ENCODE measurements around the gene HSF4. TPM values are rescaled to one million over a fixed set of nuclear protein-coding genes. Genes with fewer than 3 reads are reported as not detected.

Gene HSF4
- total and polyA plus RNA-seq, 7 experiments from 2014 or later: 9.9 to 150 (median 15.5) TPM; not detected in 2

- Histone ChIP-seq H3K4me3 (ENCODE audit: low read length) (peak overlapping the region; percentile 61), H3K4me1 (ENCODE audit: control insufficient read depth in 2 of 2, insufficient read depth in 2 of 2, low read length in 2 of 2) (peaks cover 24 to 29% of the 10 kb centered on the region in 2 donors)
- H3K4me1 Mint-ChIP-seq: peaks cover 10 to 73% (median 30%) of the 10 kb centered on the region in 7 donors
These were observed 8.8 kb downstream of the HSF4 start for GRCh38 chr16:67173323-67173722.

GRCh38 chr16:67173808-67174705 lies 9.5 kb downstream of the HSF4 start:
- CTCF ChIA-PET: interaction anchor here (1.1 to 1.5 kb wide), 3 partner anchors 12 to 155 kb away, joined by 4 to 5 read pairs (median 5); no protein-coding TSS in a partner anchor
- DNase-seq (peak in 7 of 9 donors; percentile 42 to 78 (median 47)), ATAC-seq (peak; percentile 87)
- Histone ChIP-seq H3K9me3 (ENCODE audit: control insufficient read depth in 2 of 3, low read length in 3 of 3) (no peaks in the 10 kb centered on the region), H3K4me1 (ENCODE audit: control insufficient read depth in 2 of 2, insufficient read depth in 2 of 2, low read length in 2 of 2) (peaks cover 24 to 29% of the 10 kb centered on the region in 2 donors), H3K4me3 (ENCODE audit: low read length) (peak overlapping the region; percentile 61), H3K27ac (ENCODE audit: low read depth, low read length) (no peak overlapping the region), H3K36me3 (ENCODE audit: control insufficient read depth in 2 of 3, insufficient read depth in 3 of 3, low read length in 3 of 3) (no peaks in the 10 kb centered on the region), H3K27me3 (ENCODE audit: control insufficient read depth in 2 of 2, insufficient read depth in 2 of 2, low read length in 2 of 2) (peaks cover 7 to 22% of the 10 kb centered on the region in 2 donors)
- intact Hi-C loops (cut with micrococcal nuclease): loop anchor here (1.0 kb wide), 2 partner anchors 9 to 13 kb away; partner anchors contain the start of gene MATCAP1 (in 2 of the 2)
- Mint-ChIP-seq H3K27ac (peak overlapping the region in 2 of 9 donors; percentile 72 to 89), H3K36me3 (peaks cover 0 to 33% (median 0%) of the 10 kb centered on the region in 5 donors), H3K4me1 (peaks cover 15 to 72% (median 36%) of the 10 kb centered on the region in 7 donors), H3K9me3 (peaks cover 0 to 1% (median 0%) of the 10 kb centered on the region in 11 donors), H3K27me3 (peaks cover 0 to 60% (median 57%) of the 10 kb centered on the region in 5 donors), H3K4me3 (peak overlapping the region; percentile 70 to 94 (median 86))
- POLR2A ChIA-PET: interaction anchor here (1.0 to 4.1 kb wide), 6 partner anchors 11 to 227 kb away, joined by 3 to 31 read pairs (median 4); partner anchors contain the start of genes FBXL8 and TRADD

More at GRCh38 chr16:67173323-67173722, 8.8 kb downstream of the HSF4 start:
- Mint-ChIP-seq H3K27ac (peak overlapping the region in 3 of 9 donors; percentile 15 to 89 (median 72)), H3K36me3 (peaks cover 0 to 34% (median 0%) of the 10 kb centered on the region in 5 donors), H3K27me3 (peaks cover 0 to 61% (median 56%) of the 10 kb centered on the region in 5 donors), H3K4me3 (peak overlapping the region; percentile 70 to 94 (median 86)), H3K9me3 (peaks cover 0 to 1% (median 0%) of the 10 kb centered on the region in 11 donors)
- CTCF ChIA-PET: interaction anchor here (0.6 to 1.4 kb wide), 3 partner anchors 11 to 142 kb away, joined by 3 to 5 read pairs (median 5); no protein-coding TSS in a partner anchor
- H3K27me3 ChIP-seq (ENCODE audit: control insufficient read depth in 2 of 2, insufficient read depth in 2 of 2, low read length in 2 of 2): peaks cover 7 to 28% of the 10 kb centered on the region in 2 donors
- no peaks in the 10 kb centered on the region for H3K9me3 ChIP-seq (ENCODE audit: control insufficient read depth in 2 of 3, low read length in 3 of 3)
- POLR2A ChIA-PET: interaction anchor here (1.0 to 2.0 kb wide), 3 partner anchors 12 to 14 kb away, joined by 4 to 5 read pairs (median 4); no protein-coding TSS in a partner anchor
- H3K27ac ChIP-seq (ENCODE audit: low read depth, low read length): no peak overlapping the region
- no peak for DNase-seq
- H3K36me3 ChIP-seq (ENCODE audit: control insufficient read depth in 2 of 3, insufficient read depth in 3 of 3, low read length in 3 of 3): no peaks in the 10 kb centered on the region
- no peak for ATAC-seq
- intact Hi-C loops (cut with micrococcal nuclease): no loop called here

GRCh38 chr16:67174706-67175231 lies 10.2 kb downstream of the HSF4 start:
- no peak overlapping the region for H3K27ac Mint-ChIP-seq
- Histone ChIP-seq H3K27ac (ENCODE audit: low read depth, low read length) (no peak overlapping the region), H3K4me3 (ENCODE audit: low read length) (peak overlapping the region; percentile 61), H3K36me3 (ENCODE audit: control insufficient read depth in 2 of 3, insufficient read depth in 3 of 3, low read length in 3 of 3) (no peaks in the 10 kb centered on the region), H3K9me3 (ENCODE audit: control insufficient read depth in 2 of 3, low read length in 3 of 3) (no peaks in the 10 kb centered on the region), H3K27me3 (ENCODE audit: control insufficient read depth in 2 of 2, insufficient read depth in 2 of 2, low read length in 2 of 2) (peaks cover 2 to 15% of the 10 kb centered on the region in 2 donors), H3K4me1 (ENCODE audit: control insufficient read depth in 2 of 2, insufficient read depth in 2 of 2, low read length in 2 of 2) (peaks cover 18 to 27% of the 10 kb centered on the region in 2 donors)
- H3K4me1 Mint-ChIP-seq: peaks cover 15 to 72% (median 34%) of the 10 kb centered on the region in 7 donors
- DNase-seq: no peak
- ChIA-PET CTCF (interaction anchor here (1.5 kb wide), 1 partner anchor 155 kb away, joined by 4 read pairs; no protein-coding TSS in a partner anchor), POLR2A (interaction anchor here (0.5 to 4.1 kb wide), 5 partner anchors 10 to 945 kb away, joined by 3 to 31 read pairs (median 3); partner anchors contain the start of genes FBXL8, HSF4 and TRADD)
- H3K9me3 Mint-ChIP-seq: peaks cover 0 to 1% (median 0%) of the 10 kb centered on the region in 11 donors
- H3K27me3 Mint-ChIP-seq: peaks cover 0 to 57% (median 54%) of the 10 kb centered on the region in 5 donors
- H3K36me3 Mint-ChIP-seq: peaks cover 0 to 33% (median 0%) of the 10 kb centered on the region in 5 donors
- peak overlapping the region in 5 of 10 donors; percentile 46 to 94 (median 79) for H3K4me3 Mint-ChIP-seq
- intact Hi-C loops (cut with micrococcal nuclease): loop anchor here (1.0 kb wide), 2 partner anchors 9 to 13 kb away; partner anchors contain the start of gene MATCAP1 (in 2 of the 2)
- ATAC-seq: no peak

GRCh38 chr16:67176662-67177061 lies 12.1 kb downstream of the HSF4 start:
- peak overlapping the region in 1 of 9 donors; percentile 7 for H3K27ac Mint-ChIP-seq

GRCh38 chr16:67177743-67178699 lies 13.5 kb downstream of the HSF4 start:
- H3K27me3 ChIP-seq (ENCODE audit: control insufficient read depth in 2 of 2, insufficient read depth in 2 of 2, low read length in 2 of 2): peaks cover 0 to 8% of the 10 kb centered on the region in 2 donors
- DNase-seq (peak in 7 of 9 donors; percentile 44 to 61 (median 55)), ATAC-seq (peak; percentile 66)
- Mint-ChIP-seq H3K36me3 (peaks cover 0 to 22% (median 0%) of the 10 kb centered on the region in 5 donors), H3K27ac (peak overlapping the region in 2 of 9 donors; percentile 31 to 47), H3K9me3 (peaks cover 0 to 1% (median 0%) of the 10 kb centered on the region in 11 donors), H3K4me1 (peaks cover 8 to 47% (median 22%) of the 10 kb centered on the region in 7 donors), H3K27me3 (peaks cover 0 to 36% (median 33%) of the 10 kb centered on the region in 5 donors), H3K4me3 (peak overlapping the region; percentile 36 to 81 (median 68))
- no peaks in the 10 kb centered on the region for H3K9me3 ChIP-seq (ENCODE audit: control insufficient read depth in 2 of 3, low read length in 3 of 3)
- CTCF ChIA-PET: interaction anchor here (0.5 kb wide), 1 partner anchor 375 kb away, joined by 3 read pairs; no protein-coding TSS in a partner anchor
- peak overlapping the region; percentile 43 for H3K4me3 ChIP-seq (ENCODE audit: low read length)
- no peak overlapping the region for H3K27ac ChIP-seq (ENCODE audit: low read depth, low read length)
- POLR2A ChIA-PET: interaction anchor here (4.1 kb wide), 1 partner anchor 17 kb away, joined by 31 read pairs; the partner anchor contains the start of genes FBXL8 and TRADD
- H3K4me1 ChIP-seq (ENCODE audit: control insufficient read depth in 2 of 2, insufficient read depth in 2 of 2, low read length in 2 of 2): peaks cover 13 to 22% of the 10 kb centered on the region in 2 donors
- intact Hi-C loops (cut with micrococcal nuclease): no loop called here
- H3K36me3 ChIP-seq (ENCODE audit: control insufficient read depth in 2 of 3, insufficient read depth in 3 of 3, low read length in 3 of 3): no peaks in the 10 kb centered on the region

More at GRCh38 chr16:67176662-67177061, 12.1 kb downstream of the HSF4 start:
- intact Hi-C loops (cut with micrococcal nuclease): no loop called here
- peaks cover 13 to 23% of the 10 kb centered on the region in 2 donors for H3K4me1 ChIP-seq (ENCODE audit: control insufficient read depth in 2 of 2, insufficient read depth in 2 of 2, low read length in 2 of 2)
- H3K4me3 Mint-ChIP-seq: peak overlapping the region in 6 of 10 donors; percentile 3 to 81 (median 38)
- POLR2A ChIA-PET: interaction anchor here (4.1 kb wide), 1 partner anchor 16 kb away, joined by 31 read pairs; the partner anchor contains the start of genes FBXL8 and TRADD
- peaks cover 0 to 8% of the 10 kb centered on the region in 2 donors for H3K27me3 ChIP-seq (ENCODE audit: control insufficient read depth in 2 of 2, insufficient read depth in 2 of 2, low read length in 2 of 2)
- ATAC-seq (no peak), DNase-seq (no peak)
- H3K4me1 Mint-ChIP-seq: peaks cover 8 to 59% (median 23%) of the 10 kb centered on the region in 7 donors
- CTCF ChIA-PET: interaction anchor here (1.3 kb wide), 1 partner anchor 19 kb away, joined by 5 read pairs; no protein-coding TSS in a partner anchor
- no peak overlapping the region for H3K27ac ChIP-seq (ENCODE audit: low read depth, low read length)
- no peak overlapping the region for H3K4me3 ChIP-seq (ENCODE audit: low read length)
- no peaks in the 10 kb centered on the region for H3K9me3 ChIP-seq (ENCODE audit: control insufficient read depth in 2 of 3, low read length in 3 of 3)
- H3K36me3 Mint-ChIP-seq: peaks cover 0 to 26% (median 0%) of the 10 kb centered on the region in 5 donors
- peaks cover 0 to 43% (median 39%) of the 10 kb centered on the region in 5 donors for H3K27me3 Mint-ChIP-seq
- H3K36me3 ChIP-seq (ENCODE audit: control insufficient read depth in 2 of 3, insufficient read depth in 3 of 3, low read length in 3 of 3): no peaks in the 10 kb centered on the region
- H3K9me3 Mint-ChIP-seq: peaks cover 0 to 1% (median 0%) of the 10 kb centered on the region in 11 donors

All from naive thymus-derived CD4-positive, alpha-beta T cell (primary cell).